Eye (tissue), 1 donor: ENCODE results near the gene PAM.
"Not testable (repeated sequence)": the region's sequence is repeated elsewhere in the genome, so short reads cannot be mapped to it uniquely, and the experiment has no call there.

Experiments used
- DNase-seq: peaks from one replicate; pipeline ENCODE4 v3.0.0-alpha.2; 2015

The PAM gene

DNA sequence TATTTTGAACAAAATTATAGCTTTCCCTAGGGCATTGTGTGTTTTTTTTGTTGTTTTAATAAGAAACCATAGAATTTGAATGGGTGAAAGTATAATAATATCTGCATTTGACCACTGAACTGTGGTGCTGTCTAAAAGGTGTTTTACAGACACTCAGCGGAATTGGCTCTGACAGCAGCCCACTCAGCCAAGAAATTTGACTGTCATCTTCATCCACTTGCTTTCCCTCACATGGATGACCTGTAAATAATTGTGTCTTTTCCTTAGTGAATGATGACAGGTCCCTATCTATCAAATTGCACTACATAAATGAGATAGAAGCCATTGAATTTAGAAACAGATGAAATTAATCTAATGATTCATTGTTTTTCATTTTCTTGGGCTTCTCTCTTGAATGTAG lies 150.0 kb downstream of the PAM start:
- peak; percentile 79 for DNase-seq

DNA sequence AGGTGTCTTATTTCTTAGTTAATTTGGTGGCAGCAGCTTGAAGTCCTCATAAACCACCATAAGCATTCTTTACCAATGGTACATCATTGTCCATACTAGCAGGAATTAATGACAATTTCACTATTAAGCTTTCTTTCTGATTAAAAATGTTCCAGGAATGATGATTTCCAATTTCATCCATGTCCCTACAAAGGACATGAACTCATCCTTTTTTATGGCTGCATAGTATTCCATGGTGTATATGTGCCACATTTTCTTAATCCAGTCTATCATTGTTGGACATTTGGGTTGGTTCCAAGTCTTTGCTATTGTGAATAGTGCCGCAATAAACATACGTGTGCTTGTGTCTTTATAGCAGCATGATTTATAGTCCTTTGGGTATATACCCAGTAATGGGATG lies 152.0 kb downstream of the PAM start:
- not testable (repeated sequence) for DNase-seq

DNA sequence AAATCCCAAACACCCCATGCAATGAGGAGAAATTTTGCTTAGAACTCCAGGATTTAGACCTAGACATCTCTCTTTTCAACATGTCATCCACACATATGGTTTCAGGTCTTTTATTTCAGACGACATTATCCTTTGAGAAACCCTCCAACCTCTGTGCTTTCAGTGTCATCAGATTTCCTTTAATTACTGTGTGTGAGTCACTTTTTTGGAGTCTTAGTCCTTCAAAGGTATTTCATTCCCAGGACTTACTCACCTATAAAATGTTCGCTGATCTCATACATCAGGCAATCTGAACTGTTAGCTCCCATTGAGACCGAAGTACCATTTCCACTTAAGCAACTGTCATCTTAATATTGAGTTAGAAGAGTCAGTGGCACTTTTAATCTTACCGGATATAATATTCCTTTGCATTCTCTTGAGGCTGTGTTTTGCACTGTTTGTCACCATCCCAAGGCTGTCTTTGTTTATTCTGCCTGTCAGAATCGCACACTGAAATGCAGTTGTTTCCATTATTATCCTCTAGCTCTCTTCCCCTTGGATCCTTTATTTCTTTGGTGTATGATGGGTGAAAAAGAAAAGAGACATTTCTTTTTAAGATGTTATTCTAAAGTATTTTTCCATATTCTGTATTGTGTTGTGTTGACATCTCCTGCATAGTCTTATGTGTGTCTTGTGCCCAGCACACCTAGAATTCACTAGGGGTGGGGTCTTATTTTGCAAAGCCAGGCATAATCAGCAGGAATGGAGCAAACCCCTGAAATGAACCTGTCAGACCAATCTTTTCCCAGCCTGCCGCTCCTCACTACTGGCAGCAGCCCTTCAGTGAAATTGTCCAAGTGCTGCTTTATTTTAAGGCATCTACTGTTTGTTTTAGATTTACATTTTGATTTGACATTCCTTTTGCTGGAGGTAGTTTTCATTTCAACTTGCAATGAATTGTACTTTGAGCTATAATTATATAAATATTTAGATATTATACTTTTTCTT lies 155.4 kb downstream of the PAM start:
- DNase-seq, result peak; percentile 35

DNA sequence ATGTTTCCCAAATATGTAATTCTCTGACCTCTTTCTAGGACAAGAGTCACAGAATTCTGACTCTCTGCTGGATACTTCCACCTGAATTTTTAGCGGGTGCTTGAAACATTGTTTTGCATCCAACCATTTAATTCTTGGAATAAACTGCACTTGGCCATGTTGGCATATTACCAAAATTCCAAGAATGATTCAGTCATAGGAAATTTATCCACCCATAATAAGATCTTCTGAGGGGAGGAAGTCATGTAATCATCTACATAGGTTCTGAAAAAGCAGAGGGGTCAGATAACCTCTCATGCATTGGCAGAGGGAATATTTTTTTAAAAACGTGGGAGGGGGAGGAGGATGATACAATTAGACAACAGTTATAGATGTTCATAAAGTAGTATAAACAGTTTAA lies 156.9 kb downstream of the PAM start:
- DNase-seq, result peak; percentile 39

DNA sequence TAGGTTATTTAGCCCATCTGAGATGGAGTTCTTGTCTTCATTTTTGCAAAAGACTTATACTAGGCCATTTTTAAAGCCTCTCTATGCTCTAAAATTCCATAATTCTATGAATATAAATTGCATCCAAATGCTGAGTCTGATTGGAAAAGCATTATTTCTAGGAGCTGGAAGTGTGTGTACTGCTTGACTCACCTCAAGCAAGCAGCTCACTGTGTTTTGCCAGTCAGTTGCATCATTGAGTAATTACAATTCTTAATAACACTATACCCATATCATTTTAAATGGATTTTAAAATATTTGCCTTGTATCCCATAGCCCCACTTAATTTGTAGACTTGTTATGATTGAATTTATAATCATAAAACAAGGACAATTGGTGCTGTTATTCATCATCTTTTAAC lies 161.0 kb downstream of the PAM start:
- DNase-seq, result no peak

DNA sequence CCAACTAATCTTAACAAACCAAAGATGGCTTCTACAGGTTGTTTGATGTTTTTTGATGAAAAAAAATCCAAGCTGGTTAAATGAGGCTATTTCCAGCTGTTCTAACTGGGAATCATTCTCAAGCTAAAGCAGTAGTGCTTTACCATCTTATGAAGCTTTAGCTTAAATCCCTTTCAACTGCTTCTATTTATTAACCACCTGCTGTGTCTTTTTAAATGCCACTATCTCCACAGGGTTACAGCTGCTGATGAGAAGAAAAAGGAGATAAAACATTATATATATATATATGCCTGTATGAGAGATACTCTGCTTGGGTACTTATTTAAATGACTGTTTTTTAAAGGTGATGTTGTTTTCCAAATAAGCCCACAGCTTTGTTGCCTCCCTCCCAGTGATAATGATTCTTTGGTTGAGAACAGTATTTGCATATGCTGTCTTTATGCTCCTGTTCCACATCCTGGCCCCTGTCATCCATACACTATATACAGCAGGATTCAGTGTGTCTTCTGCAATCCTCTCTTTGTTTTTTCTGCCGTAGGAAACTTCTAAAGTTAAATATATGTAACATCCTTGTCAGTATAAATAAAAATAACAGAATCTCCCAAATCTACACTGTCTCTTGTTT lies 164.0 kb downstream of the PAM start:
- DNase-seq, result peak; percentile 20

DNA sequence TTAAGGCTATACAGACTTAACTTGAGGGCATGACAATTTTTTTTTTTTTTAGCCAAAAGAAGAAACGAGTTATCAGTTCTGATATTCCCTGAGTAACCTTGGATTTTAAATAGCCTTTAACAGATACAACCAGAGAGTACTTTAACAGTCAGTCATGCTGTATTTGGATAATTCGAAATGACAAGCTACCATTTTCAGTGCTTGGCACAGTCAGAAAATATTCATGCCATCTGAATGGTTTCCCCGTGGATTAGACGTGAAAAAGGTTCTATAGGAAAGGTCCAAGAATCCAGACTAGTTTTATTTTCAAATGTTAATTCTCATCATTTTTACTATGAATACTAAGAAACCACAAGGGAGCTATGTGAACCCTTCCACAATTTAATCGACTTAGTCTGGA lies 165.7 kb downstream of the PAM start:
- DNase-seq, result peak; percentile 70

DNA sequence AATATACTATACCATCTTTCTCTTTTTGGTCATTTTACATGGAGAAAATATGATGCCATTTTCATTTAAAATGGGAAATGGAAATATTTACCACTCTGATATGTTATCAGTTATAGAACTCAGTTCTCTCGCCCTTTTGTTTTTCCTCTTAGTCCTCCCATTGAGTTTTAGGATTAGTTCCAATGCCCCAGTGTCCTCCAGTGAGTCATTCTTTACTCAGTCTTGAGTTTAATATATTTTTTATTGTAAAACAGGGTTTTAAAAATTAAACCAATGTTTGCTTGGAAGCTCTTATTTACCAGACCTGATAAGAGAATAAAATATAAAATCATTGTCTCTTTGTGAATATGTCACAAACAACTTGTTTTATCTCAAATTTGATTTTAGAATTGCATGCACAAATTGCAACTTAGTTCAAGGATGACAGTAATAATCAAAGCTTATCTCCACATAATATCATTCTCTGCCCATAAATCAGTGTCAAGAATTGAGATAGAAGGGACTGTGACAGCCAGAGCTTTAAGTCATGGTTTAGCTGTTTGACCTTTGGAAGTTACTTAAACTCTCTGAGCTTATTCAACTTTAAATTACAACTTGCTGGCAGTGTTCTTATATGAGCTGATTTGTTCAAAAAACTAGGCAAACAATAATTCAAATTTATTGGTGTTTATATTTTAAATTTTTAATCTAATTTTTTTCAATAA lies 166.4 kb downstream of the PAM start:
- DNase-seq, result no peak

DNA sequence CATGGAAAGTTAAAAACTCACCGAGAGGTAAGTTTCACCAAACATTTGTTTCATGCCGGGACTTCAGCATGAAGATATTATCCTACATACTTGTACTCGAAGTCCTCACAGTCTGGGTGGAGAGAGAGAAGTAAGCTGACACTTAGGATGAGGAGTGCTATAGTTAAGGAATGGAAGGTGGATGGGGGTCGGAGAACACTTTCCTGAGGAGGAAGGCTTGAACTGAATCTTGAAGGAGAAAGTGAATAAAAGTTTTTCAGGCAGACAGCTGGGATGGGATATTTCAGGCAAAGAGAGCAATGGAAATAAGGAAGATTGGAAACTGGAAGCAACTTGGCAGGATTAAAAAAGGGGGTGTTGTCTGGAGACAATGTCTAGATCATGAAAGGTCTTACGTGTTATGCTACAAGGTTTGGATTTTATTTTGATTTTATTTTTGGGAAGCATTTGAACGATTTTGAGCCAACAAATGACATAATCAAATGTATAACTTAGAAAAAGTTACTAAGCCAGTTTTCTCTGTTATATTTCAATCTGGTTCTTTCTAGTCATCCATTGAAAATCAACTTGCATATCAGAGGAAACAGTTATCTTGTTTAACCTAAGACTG lies 167.1 kb downstream of the PAM start:
- DNase-seq, result peak; percentile 18

DNA sequence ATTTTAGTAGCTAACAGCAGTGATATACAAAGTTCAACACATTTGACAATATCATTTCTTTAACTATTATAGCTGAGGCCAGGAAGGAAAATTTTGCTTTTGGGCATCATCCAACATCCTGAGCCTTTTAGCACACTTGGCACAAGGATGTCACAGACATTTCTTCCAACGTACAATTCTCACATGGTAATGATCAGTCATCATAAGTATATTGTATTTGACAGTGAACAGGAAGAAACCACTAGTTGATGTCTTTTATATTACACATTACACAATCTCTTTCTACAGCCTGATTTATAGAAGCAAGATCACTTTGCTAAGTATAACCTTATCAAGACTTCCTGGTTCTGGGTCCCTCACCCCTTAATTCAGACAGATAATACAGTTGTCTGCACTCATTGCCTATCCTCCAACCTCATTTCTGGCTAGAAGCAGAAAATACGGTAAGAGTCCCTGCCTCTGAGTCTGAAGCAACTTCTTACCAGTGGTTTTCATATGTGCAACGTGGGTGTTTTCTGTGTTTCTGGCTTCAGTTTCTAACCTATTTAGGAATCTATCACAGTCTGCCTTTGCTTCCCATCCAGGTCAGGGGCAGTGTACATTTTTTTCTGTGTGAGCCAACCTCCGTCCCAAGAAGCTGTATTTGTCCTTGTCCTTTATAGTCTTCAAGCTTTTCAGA lies 167.8 kb downstream of the PAM start:
- DNase-seq, result peak; percentile 40

DNA sequence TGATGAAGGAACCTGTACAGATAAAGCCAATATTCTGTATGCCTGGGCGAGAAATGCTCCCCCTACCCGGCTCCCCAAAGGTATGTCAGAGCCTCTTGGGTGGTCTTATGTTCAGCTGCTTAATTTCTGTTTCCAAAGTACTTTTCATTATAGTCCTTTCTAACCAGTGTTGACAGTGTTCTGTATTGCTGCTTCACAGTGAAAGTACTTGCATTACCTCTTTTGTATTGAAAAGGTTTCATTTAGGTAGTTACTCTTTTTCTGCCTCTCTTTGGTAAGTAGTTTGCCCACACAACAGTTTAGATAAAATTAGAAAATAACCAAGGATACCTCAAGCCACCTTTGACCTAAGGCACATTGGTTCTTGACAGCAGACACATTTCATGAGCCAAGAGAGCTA lies 169.9 kb downstream of the PAM start:
- peak; percentile 20 for DNase-seq

DNA sequence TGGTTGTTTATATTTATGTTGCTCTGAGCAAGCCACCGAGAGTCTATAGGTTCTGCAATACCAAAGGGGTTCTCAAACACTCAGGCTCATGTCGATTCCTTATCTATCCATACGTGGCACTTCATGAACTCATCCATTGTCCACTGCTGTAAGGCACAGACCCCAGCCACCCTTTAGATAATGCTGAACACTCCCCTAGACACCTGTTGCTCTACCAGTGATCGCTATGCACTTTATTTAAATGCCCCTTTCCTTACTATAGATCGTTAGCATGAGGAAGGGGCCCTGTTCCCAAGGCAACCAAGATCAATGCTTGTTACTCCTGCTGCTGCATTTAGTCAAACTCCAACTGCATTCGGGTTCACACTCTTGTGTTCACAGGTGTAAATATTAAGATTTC lies 171.9 kb downstream of the PAM start:
- DNase-seq, result no peak

DNA sequence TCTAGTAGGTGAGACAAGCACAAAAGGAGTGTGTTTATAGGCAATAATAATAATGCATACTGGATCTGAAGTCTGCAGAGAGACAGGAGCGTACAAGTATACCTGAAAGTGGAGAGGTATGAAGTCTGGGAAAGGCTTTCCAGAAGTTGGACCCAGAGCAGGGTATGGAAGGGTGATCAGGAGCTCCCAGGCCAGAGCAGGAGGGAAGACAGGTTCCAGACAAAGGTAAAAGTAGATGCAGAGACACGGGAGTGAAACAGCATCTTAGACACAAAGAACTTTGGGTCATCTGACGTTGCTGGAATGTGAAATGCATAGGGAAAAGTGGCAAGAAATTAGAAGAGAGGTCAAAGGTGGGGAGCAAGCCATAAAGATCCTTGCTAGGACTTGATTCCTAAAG lies 175.1 kb downstream of the PAM start:
- no peak for DNase-seq

DNA sequence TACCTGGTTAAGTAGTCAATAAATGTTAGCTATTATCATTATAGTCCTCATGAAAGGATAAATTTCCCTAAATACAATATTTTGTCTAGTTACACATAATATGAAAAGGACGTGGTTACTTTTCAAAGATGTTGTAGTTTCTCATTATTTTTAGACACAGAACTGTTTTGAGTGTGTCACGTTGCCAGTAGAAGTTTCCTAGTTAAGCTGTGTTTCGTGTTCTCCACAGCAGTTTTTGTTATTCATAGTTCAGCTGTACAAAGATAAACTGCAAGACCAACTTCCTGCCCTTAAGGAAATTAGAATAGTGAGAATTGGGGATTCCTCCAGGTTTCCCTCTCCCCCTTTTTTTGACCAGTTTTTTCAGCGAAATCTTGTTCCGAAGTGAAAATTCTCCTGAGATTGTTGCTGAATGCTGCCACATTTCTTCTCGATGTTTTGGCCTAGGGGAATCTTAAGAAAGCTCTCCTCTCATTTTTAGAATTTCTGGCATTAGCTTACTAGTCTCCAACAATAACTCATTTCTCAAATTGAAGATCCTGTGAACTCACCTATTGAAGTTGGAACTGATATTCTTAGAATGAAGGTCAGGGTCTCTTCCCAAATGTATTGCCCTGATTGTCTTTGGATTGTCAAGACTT lies 176.1 kb downstream of the PAM start:
- no peak for DNase-seq

DNA sequence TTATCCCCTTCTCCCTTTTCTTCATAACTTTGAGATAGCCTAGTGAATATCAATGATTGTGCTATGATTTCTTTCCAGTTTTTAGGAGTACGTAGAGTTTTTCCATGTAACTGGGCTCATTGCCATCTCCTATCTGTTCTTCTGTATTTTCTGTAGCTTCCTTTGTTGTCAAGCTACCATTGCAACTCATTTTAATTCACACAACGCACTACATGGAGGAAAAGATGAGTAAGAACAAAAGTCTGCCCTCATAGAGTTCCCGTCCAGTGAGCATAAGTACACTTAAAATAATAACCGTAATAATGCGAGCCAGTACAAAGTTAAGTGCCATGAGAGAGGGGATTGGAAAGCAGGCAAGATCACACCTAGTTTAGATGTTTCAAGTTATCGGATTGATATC lies 177.7 kb downstream of the PAM start:
- DNase-seq, result no peak

DNA sequence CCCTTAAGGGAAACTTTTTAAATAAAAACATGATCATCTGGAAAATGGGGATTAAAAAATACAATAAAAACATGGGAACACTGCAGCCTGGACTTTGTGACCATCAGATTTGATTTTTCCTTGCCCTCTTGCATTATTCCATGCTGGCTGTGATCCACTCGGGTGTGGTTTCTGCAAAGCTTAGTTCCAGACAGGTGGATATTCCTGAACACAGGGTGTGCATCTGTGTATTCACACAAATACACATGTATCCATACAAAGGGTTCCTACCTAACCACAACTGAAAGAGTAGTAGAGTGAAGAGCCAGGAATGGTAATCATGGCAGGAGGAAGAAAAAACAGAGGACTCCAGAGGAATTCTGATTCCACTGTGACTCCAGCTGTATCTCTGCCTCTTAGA lies 178.2 kb downstream of the PAM start:
- no peak for DNase-seq

DNA sequence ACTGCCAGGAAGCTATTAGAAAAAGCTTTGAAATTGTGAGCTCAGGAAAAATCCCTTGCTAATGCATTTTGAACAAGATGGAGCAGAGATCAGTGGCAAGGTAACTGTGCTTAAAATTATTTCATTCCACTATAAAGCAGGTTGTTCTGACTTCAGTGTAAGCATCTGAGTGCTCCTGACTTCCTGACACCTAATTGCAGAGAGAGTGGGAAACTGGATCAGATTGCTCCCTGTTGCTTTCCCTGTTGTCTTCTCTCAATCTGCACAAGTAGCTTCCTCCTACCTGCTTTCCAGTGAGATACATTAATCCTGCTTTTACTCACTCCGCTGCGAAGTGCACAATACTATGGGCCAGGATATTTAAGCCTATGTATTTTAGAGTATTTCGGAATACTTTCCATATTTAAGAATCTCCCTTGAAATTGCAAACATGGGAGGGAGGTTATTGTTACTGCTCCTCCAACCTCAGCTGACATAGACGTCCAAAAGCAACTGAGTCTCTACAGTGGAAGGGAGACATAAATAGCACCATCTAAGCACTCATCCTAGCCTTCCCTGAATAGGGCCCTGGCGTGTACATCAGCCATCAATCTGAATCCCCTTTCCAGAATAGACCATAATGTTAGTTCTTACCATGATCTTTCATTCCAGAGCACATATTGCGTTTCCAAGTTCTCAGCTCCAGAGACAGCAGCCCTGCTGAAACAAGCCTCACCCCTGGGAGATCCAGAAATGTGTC lies 178.8 kb downstream of the PAM start:
- DNase-seq, result no peak

DNA sequence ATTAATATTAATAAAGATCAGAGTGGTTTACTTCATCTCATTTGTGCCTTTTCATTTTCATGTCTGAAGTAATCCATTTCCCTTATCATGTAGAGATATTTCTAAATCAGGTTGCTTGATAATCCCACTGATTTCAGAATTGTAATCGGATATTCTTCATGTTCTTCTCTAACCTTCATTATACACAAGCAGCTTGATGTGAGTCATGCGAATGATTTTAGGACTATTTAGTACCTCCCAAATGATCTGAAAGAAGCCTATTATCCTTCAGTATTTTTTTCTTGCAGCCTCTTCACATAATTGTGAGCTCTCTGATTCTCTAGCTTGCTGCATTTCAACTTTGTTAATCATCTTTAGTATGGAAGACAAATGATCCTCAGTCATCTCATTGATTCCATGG lies 182.8 kb downstream of the PAM start:
- DNase-seq, result no peak

DNA sequence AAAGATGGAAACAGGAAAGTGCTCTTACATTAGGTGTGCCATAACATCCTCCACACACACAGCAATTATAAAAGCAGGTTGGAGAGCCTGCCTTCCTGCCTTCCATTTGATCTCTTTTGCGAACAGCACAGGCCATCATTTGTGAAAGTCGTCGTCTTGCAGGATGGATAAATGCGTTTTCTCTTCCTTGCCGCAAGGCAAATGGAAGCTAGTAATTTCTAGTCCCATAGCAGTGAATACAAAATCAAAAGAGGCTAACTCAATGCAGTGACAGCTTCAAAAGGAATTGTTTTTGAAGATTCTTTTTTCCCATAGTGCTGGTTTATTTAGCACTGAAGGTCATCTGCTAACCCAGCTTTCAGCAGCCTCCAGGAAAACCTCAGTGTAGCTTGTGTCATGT lies 186.0 kb downstream of the PAM start:
- no peak for DNase-seq

DNA sequence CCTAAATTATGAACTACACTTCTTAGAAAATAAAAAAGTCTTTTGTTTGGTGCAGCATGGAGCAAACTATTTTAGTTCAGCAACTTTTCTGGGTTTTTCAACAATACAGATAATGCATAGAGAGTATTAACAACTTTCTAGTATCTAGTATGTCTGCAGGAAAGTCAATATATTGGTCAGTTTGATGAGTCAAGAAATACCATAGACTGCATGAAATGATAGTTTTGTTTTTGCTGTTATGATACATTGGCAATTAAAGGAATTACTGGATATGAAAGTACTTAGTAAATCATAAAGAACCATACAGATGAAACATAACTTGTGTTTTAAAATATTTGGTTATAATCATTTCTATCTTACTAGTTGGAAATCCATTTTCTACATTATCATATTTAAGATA lies 191.3 kb downstream of the PAM start:
- no peak for DNase-seq

DNA sequence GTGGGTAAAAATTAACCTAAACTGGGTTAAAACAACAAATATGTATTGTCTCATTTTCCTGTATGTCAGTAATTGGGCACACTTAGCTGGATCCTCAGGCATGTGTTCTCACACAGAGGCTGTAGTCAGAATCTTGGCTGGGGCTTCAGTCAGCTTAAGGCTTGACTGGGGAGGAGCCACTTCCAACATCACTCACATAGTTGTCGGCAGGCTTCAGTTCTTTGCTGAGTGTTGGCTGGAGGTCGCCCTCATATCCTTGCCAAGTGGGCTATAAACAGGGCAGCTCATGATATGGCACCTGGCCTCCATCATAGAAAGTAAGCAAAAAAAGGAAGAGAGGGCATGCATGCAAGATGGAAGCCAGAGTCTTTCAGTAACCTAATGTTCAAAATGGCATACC lies 191.9 kb downstream of the PAM start:
- DNase-seq, result no peak

DNA sequence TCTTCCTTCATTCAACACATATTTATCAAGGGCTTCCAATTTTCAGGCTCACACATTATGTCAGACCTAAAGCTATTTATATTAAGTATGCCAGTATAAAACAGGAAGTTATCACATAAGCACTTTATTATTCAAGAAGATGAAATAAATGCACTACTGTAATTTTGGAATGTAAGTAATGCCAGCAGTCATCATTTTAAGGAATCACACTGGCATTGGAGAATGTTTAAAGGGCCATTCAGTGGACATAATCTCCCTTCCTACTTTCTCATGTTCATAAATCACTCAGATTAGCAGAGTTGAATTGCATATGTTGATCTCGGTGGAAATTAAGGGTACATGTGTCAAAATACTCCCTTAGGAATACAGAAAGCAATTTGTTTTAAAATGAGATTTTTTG lies 200.4 kb downstream of the PAM start:
- DNase-seq, result no peak
